B cell (primary cell): ENCODE data around the gene CFAP161. TPM values are rescaled to one million over a fixed set of nuclear protein-coding genes. Genes with fewer than 3 reads are reported as not detected.

Experiments used
- ATAC-seq: fragments of 200-7000 bp; cut with Tn5 transposase; one replicate; pipeline ENCODE4 v1.10.0; 2021; ENCODE audit warnings: low read depth, mild to moderate bottlenecking, moderate number of reproducible peaks, moderate library complexity
- CTCF ChIA-PET: fragments of 350-600 bp; sonication (Branson Sonifier 250); formaldehyde crosslinking; loops from one replicate; lab custom pipeline; 2021; ENCODE audit warnings: antibody characterized with exemption, inconsistent platforms; lab: Charles Lee
- POLR2A ChIA-PET: fragments of 350-600 bp; sonication (Branson Sonifier 250); formaldehyde crosslinking; loops from one replicate; lab custom pipeline; 2021; ENCODE audit warnings: antibody characterized with exemption; lab: Charles Lee
- DNase-seq: peaks from one replicate; pipeline ENCODE4 v3.0.0; 2013
- H2AFZ ChIP-seq: 2 replicates; pipeline ENCODE4 v1.6.1; 2012; ENCODE audit warnings: mild to moderate bottlenecking, low read depth, low read length; ENCODE audit not compliant: insufficient read depth, poor library complexity, severe bottlenecking
- H3K27ac ChIP-seq, 2 donors: 1 replicate in 1 of 2; 2 replicates in 1 of 2; pipeline ENCODE4 v1.5.1; 2012 to 2013; ENCODE audit warnings: low read length in 2 of 2, mild to moderate bottlenecking in 2 of 2, moderate library complexity in 1 of 2
- H3K27me3 ChIP-seq, 4 experiments: fragments of 200-600 bp in 1 of 4; sonication (generic) in 1 of 4; replicated peaks in 1 of 4; 1 replicate in 2 of 4; 2 replicates in 2 of 4; pipeline versions ENCODE4 v1.6.1 to v1.7.0; 2013 to 2016; ENCODE audit warnings: low read length in 3 of 4, mild to moderate bottlenecking in 2 of 4, mixed read lengths in 1 of 4, moderate library complexity in 1 of 4; ENCODE audit not compliant: insufficient read depth in 4 of 4, control insufficient read depth in 3 of 4; ENCODE audit errors: control extremely low read depth in 1 of 4
- H3K36me3 ChIP-seq, 2 experiments: replicated peaks in 1 of 2; 1 replicate in 1 of 2; 2 replicates in 1 of 2; pipeline versions ENCODE4 v1.6.1 to v1.7.1; 2013; ENCODE audit warnings: low read length in 1 of 2; ENCODE audit not compliant: insufficient read depth in 2 of 2, control insufficient read depth in 1 of 2; ENCODE audit errors: control extremely low read depth in 1 of 2, extremely low read depth in 1 of 2
- H3K4me1 ChIP-seq, 2 donors: fragments of 200-600 bp in 1 of 2; sonication (generic) in 1 of 2; 1 replicate in 1 of 2; 2 replicates in 1 of 2; pipeline versions ENCODE4 v1.5.1 to v1.6.1; 2013 to 2017; ENCODE audit warnings: low read length in 2 of 2; ENCODE audit not compliant: control insufficient read depth in 2 of 2, insufficient read depth in 2 of 2
- H3K4me2 ChIP-seq: replicated peaks from 2 replicates; pipeline ENCODE3; 2012; ENCODE audit warnings: mild to moderate bottlenecking, low read depth, low read length; ENCODE audit not compliant: poor library complexity, severe bottlenecking
- H3K4me3 ChIP-seq, 5 experiments: fragments of 200-600 bp in 1 of 5; sonication (generic) in 1 of 5; 1 replicate in 3 of 5; 2 replicates in 2 of 5; pipeline versions ENCODE4 v1.5.1 to v1.7.0; 2011 to 2016; ENCODE audit warnings: low read length in 4 of 5, mild to moderate bottlenecking in 4 of 5, low read depth in 2 of 5, control low read depth in 1 of 5, moderate library complexity in 1 of 5; ENCODE audit not compliant: insufficient read depth in 1 of 5; ENCODE audit errors: control extremely low read depth in 1 of 5, extremely low read depth in 1 of 5
- H3K79me2 ChIP-seq: fragments of 200-600 bp; sonication (generic); one replicate; pipeline ENCODE4 v1.6.0; 2016; ENCODE audit warnings: low read length; ENCODE audit not compliant: control insufficient read depth, insufficient read depth
- H3K9ac ChIP-seq: fragments of 200-600 bp; sonication (generic); 2 replicates; pipeline ENCODE4 v1.6.1; 2017; ENCODE audit warnings: mild to moderate bottlenecking, low read length, moderate library complexity
- H3K9me3 ChIP-seq, 3 donors: one replicate each; pipeline versions ENCODE4 v1.6.1 to v1.7.1; 2013; ENCODE audit warnings: low read length in 2 of 3; ENCODE audit not compliant: control insufficient read depth in 2 of 3, insufficient read depth in 1 of 3; ENCODE audit errors: control extremely low read depth in 1 of 3
- H4K20me1 ChIP-seq: 2 replicates; pipeline ENCODE4 v1.6.0; 2012; ENCODE audit warnings: mild to moderate bottlenecking, low read length; ENCODE audit not compliant: insufficient read depth, control insufficient read depth, poor library complexity, severe bottlenecking
- H3K27ac Mint-ChIP-seq: one replicate; pipeline ENCODE4 v1.8.0; 2021; ENCODE audit warnings: mixed read lengths
- H3K27me3 Mint-ChIP-seq: one replicate; pipeline ENCODE4 v1.8.0; 2021; ENCODE audit warnings: mixed read lengths
- H3K4me1 Mint-ChIP-seq: one replicate; pipeline ENCODE4 v1.8.0; 2021; ENCODE audit warnings: mixed read lengths
- H3K4me3 Mint-ChIP-seq: one replicate; pipeline ENCODE4 v1.8.0; 2021; ENCODE audit warnings: mixed read lengths
- H3K9me3 Mint-ChIP-seq: one replicate; pipeline ENCODE4 v1.8.0; 2022; ENCODE audit warnings: mixed read lengths; ENCODE audit not compliant: insufficient read depth
- EZH2 ChIP-seq: IDR thresholded peaks from 2 replicates; pipeline ENCODE4 v1.6.1; 2012; ENCODE audit warnings: borderline replicate concordance, low read depth, mild to moderate bottlenecking, moderate library complexity, low read length; ENCODE audit not compliant: insufficient read depth, poor library complexity, severe bottlenecking
- WGBS: methylation state at CpG from one replicate; pipeline ENCODE4 v1.1.5; 2013; ENCODE audit warnings: missing lambda C conversion rate; ENCODE audit not compliant: insufficient coverage; 5-methylcytosine and 5-hydroxymethylcytosine counted together
- intact Hi-C: fragments of 100-400 bp; cut with micrococcal nuclease; formaldehyde crosslinking; loops from one replicate; pipeline ENCODE4 v1.10.0; 2022
- polyA plus RNA-seq: library from polyadenylated mRNA; depleted of rRNA; stranded (reverse); fragments of >200 nt; gene quantifications from 2 replicates; pipeline ENCODE4 v1.2.3, GENCODE V29; 2012
- total RNA-seq, 2 donors: library from RNA; stranded (reverse); fragments of 120-200 nt in 1 of 2; gene quantifications; 1 replicate in 1 of 2; 2 replicates in 1 of 2; pipeline versions ENCODE4 v1.2.3 to v1.2.4, GENCODE V29; 2013 to 2022
- TF ChIP-seq, protein P1 (sequence below): fragments of 200-600 bp; IDR thresholded peaks from one replicate; pipeline ENCODE4 v1.8.0; 2022; ENCODE audit warnings: antibody characterized with exemption, mild to moderate bottlenecking

The CFAP161 gene
- total and polyA plus RNA-seq, 2 donors (not counting 1 experiment from before 2014, with no cell fraction given), result not detected

DNA sequence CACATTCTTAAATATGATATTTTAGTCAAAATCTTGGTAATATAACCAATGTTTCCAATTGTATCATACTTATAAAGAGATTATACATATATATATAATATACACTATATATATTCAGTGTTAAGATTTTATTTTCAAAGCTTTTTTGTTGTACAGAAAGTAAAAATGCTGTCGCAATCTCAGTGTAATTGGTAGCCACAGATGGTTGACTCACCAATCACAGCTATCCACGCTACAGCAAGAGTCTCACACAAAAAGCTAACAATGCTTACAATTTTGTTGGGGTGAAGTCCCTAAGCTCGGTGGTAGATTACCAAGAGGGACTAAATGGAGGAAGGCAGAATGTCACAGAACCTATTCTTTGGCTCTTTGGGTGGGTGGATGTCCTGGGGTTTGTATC lies 16.9 kb upstream of the CFAP161 start:
- no peaks in the 10 kb centered on the region for H3K36me3 ChIP-seq
- DNase-seq (no peak), ATAC-seq (no peak)
- POLR2A ChIA-PET, result no interaction called here
- intact Hi-C loops, result no loop called here
- no peak overlapping the region for H3K27ac Mint-ChIP-seq
- H3K79me2 ChIP-seq, result no peaks in the 10 kb centered on the region
- no peaks in the 10 kb centered on the region for H3K9me3 Mint-ChIP-seq
- peaks cover 32% of the 10 kb centered on the region for H3K27me3 Mint-ChIP-seq
- no peak for TF ChIP-seq EZH2
- TF ChIP-seq, protein P1, sequence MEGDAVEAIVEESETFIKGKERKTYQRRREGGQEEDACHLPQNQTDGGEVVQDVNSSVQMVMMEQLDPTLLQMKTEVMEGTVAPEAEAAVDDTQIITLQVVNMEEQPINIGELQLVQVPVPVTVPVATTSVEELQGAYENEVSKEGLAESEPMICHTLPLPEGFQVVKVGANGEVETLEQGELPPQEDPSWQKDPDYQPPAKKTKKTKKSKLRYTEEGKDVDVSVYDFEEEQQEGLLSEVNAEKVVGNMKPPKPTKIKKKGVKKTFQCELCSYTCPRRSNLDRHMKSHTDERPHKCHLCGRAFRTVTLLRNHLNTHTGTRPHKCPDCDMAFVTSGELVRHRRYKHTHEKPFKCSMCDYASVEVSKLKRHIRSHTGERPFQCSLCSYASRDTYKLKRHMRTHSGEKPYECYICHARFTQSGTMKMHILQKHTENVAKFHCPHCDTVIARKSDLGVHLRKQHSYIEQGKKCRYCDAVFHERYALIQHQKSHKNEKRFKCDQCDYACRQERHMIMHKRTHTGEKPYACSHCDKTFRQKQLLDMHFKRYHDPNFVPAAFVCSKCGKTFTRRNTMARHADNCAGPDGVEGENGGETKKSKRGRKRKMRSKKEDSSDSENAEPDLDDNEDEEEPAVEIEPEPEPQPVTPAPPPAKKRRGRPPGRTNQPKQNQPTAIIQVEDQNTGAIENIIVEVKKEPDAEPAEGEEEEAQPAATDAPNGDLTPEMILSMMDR, result no peak
- no peak overlapping the region for H3K9ac ChIP-seq
- no peaks in the 10 kb centered on the region for H3K4me1 ChIP-seq
- CTCF ChIA-PET, result interaction anchor here (1.7 to 1.9 kb wide), 2 partner anchors 10 to 149 kb away, joined by 4 to 5 read pairs; no protein-coding TSS in a partner anchor
- H4K20me1 ChIP-seq, result no peaks in the 10 kb centered on the region
- no peak overlapping the region for H3K4me2 ChIP-seq
- peaks cover 0 to 3% (median 0%) of the 10 kb centered on the region in 3 donors for H3K9me3 ChIP-seq
- H3K4me3 Mint-ChIP-seq, result no peak overlapping the region
- H3K27ac ChIP-seq, result no peak overlapping the region
- no peaks in the 10 kb centered on the region for H3K4me1 Mint-ChIP-seq
- H3K4me3 ChIP-seq, result no peak overlapping the region
- WGBS, result no CpG with 5 or more reads among the region's 3 CpGs
- H3K27me3 ChIP-seq, result peaks cover 0 to 17% (median 6%) of the 10 kb centered on the region in 4 experiments
- no peak overlapping the region for H2AFZ ChIP-seq

DNA sequence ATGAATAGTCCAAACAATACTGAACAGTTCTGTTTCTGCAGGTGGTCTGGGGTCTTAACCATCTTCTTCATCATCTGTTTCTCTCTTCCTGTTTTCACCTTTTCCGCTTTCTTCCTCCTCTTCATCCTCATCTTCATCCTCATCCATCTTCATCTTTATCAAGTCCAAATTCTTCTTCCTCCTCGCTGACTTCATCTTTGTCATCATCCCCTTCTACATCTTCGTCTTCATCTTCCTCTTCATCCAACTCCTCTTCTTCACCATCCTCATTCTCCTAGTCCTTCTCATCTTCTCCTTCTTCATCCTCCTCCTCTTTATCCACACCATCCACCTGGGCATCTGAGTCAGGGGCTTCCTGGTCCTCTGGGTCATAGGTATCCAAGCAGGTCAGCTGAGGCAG lies 16.5 kb upstream of the CFAP161 start:
- WGBS, result 98% methylated on average over 3 of the region's 3 CpGs
- Histone ChIP-seq H4K20me1 (no peaks in the 10 kb centered on the region), H3K36me3 (no peaks in the 10 kb centered on the region), H3K4me3 (no peak overlapping the region), H3K27me3 (peaks cover 0 to 17% (median 6%) of the 10 kb centered on the region in 4 experiments), H2AFZ (no peak overlapping the region), H3K9ac (no peak overlapping the region), H3K27ac (no peak overlapping the region), H3K4me1 (no peaks in the 10 kb centered on the region), H3K79me2 (no peaks in the 10 kb centered on the region), H3K9me3 (peaks cover 0 to 3% (median 0%) of the 10 kb centered on the region in 3 donors), H3K4me2 (no peak overlapping the region)
- DNase-seq, result no peak
- no peaks in the 10 kb centered on the region for H3K4me1 Mint-ChIP-seq
- H3K27ac Mint-ChIP-seq, result no peak overlapping the region
- H3K27me3 Mint-ChIP-seq, result peaks cover 33% of the 10 kb centered on the region
- no peak for ATAC-seq
- ChIA-PET CTCF (interaction anchor here (1.7 to 1.9 kb wide), 2 partner anchors 10 to 149 kb away, joined by 4 to 5 read pairs; no protein-coding TSS in a partner anchor), POLR2A (no interaction called here)
- H3K9me3 Mint-ChIP-seq, result no peaks in the 10 kb centered on the region
- TF ChIP-seq, protein P1, result no peak
- TF ChIP-seq EZH2, result no peak
- intact Hi-C loops, result no loop called here
- H3K4me3 Mint-ChIP-seq, result no peak overlapping the region
